SK-N-SH treated with all-trans-retinoic acid at 6 μM for 48 hours (cell line): ENCODE measurements around the gene BBS9.

Experiments
- ATAC-seq: fragments of 200-7000 bp; cut with Tn5 transposase; 3 replicates; pipeline ENCODE4 v1.9.1; 2020; ENCODE audit warnings: mild to moderate bottlenecking, moderate library complexity
- ARNTL ChIP-seq: fragments of 450-650 bp; formaldehyde crosslinking; IDR thresholded peaks from 2 replicates; pipeline ENCODE4 v1.5.0; 2020; ENCODE audit warnings: low read depth, mild to moderate bottlenecking, moderate library complexity, borderline replicate concordance
- BACH2 ChIP-seq: fragments of 250-450 bp; sonication (Bioruptor Pico); IDR thresholded peaks from 2 replicates; pipeline ENCODE4 v1.9.0; 2021; ENCODE audit warnings: mild to moderate bottlenecking, borderline replicate concordance
- ESRRG ChIP-seq: fragments of 250-450 bp; sonication (Bioruptor Pico); IDR thresholded peaks from 2 replicates; pipeline ENCODE4 v1.6.1; 2021; ENCODE audit warnings: mild to moderate bottlenecking
- GLIS3 ChIP-seq: fragments of 250-450 bp; sonication (Bioruptor Pico); IDR thresholded peaks from 2 replicates; pipeline ENCODE4 v1.5.0; 2020; ENCODE audit warnings: mild to moderate bottlenecking, moderate library complexity
- ISL1 ChIP-seq: fragments of 250-450 bp; sonication (Bioruptor Pico); IDR thresholded peaks from 2 replicates; pipeline ENCODE4 v2.1.2; 2022; ENCODE audit warnings: mild to moderate bottlenecking, moderate library complexity
- RARB ChIP-seq: fragments of 250-450 bp; sonication (Bioruptor Pico); IDR thresholded peaks from 2 replicates; pipeline ENCODE4 v1.8.0; 2021; ENCODE audit warnings: mild to moderate bottlenecking, moderate library complexity
- SNAI2 ChIP-seq: fragments of 250-450 bp; sonication (Bioruptor Pico); IDR thresholded peaks from 2 replicates; pipeline ENCODE4 v1.5.0; 2020; ENCODE audit warnings: mild to moderate bottlenecking, moderate library complexity
- TCF4 ChIP-seq: fragments of 250-450 bp; sonication (Bioruptor Pico); IDR thresholded peaks from 2 replicates; pipeline ENCODE4 v1.8.0; 2021; ENCODE audit warnings: mild to moderate bottlenecking, moderate library complexity, borderline replicate concordance
- TOX ChIP-seq: fragments of 250-450 bp; sonication (Bioruptor Pico); IDR thresholded peaks from 2 replicates; pipeline ENCODE4 v1.8.0; 2021; ENCODE audit warnings: mild to moderate bottlenecking, moderate library complexity, borderline replicate concordance
- TSHZ2 ChIP-seq: fragments of 250-450 bp; sonication (Bioruptor Pico); IDR thresholded peaks from 2 replicates; pipeline ENCODE4 v1.5.0; 2020; ENCODE audit warnings: mild to moderate bottlenecking, moderate library complexity
- ZC3H10 ChIP-seq: fragments of 250-450 bp; sonication (Bioruptor Pico); IDR thresholded peaks from 2 replicates; pipeline ENCODE4 v1.5.1; 2021; ENCODE audit warnings: mild to moderate bottlenecking, moderate library complexity
- ZFP3 ChIP-seq: fragments of 250-450 bp; sonication (Bioruptor Pico); IDR thresholded peaks from 2 replicates; pipeline ENCODE4 v1.5.0; 2020; ENCODE audit warnings: mild to moderate bottlenecking, moderate library complexity
- ZFP30 ChIP-seq: fragments of 450-650 bp; formaldehyde crosslinking; IDR thresholded peaks from 2 replicates; pipeline ENCODE4 v1.5.0; 2022; ENCODE audit warnings: mild to moderate bottlenecking, moderate library complexity
- ZNF565 ChIP-seq: fragments of 450-650 bp; formaldehyde crosslinking; conservative IDR thresholded peaks from 2 replicates; pipeline ENCODE4 v1.5.0; 2020; ENCODE audit warnings: low read depth, mild to moderate bottlenecking, moderate library complexity
- ZNF70 ChIP-seq: fragments of 450-650 bp; formaldehyde crosslinking; IDR thresholded peaks from 2 replicates; pipeline ENCODE4 v1.5.0; 2020; ENCODE audit warnings: mild to moderate bottlenecking, moderate library complexity
- ZNF8 ChIP-seq: fragments of 450-650 bp; formaldehyde crosslinking; IDR thresholded peaks from 2 replicates; pipeline ENCODE4 v1.5.0; 2020; ENCODE audit warnings: mild to moderate bottlenecking, moderate library complexity
- TF ChIP-seq, protein P1 (sequence below): fragments of 250-450 bp; sonication (Bioruptor Pico); IDR thresholded peaks from 2 replicates; pipeline ENCODE4 v1.5.1; 2021; ENCODE audit warnings: mild to moderate bottlenecking, moderate library complexity
- TF ChIP-seq, protein P2 (sequence below): fragments of 250-450 bp; sonication (Bioruptor Pico); IDR thresholded peaks from 2 replicates; pipeline ENCODE4 v1.8.0; 2021; ENCODE audit warnings: low read depth, mild to moderate bottlenecking, moderate library complexity, borderline replicate concordance

Gene BBS9

GRCh38 chr7:33597181-33597580 lies 467.8 kb downstream of the BBS9 start:
- TF ChIP-seq ESRRG (CRISPR knock-in tag) (no peak), ZNF565 (CRISPR knock-in tag) (no peak), TSHZ2 (CRISPR knock-in tag) (no peak), GLIS3 (CRISPR knock-in tag) (no peak), ISL1 (CRISPR knock-in tag) (no peak)
- ATAC-seq: no peak

- TF ChIP-seq ZFP3: no peak
- TF ChIP-seq RARB (CRISPR knock-in tag): no peak
- no peak for TF ChIP-seq TSHZ2 (CRISPR knock-in tag)
- no peak for TF ChIP-seq ZC3H10 (CRISPR knock-in tag)
- TF ChIP-seq, protein P1, sequence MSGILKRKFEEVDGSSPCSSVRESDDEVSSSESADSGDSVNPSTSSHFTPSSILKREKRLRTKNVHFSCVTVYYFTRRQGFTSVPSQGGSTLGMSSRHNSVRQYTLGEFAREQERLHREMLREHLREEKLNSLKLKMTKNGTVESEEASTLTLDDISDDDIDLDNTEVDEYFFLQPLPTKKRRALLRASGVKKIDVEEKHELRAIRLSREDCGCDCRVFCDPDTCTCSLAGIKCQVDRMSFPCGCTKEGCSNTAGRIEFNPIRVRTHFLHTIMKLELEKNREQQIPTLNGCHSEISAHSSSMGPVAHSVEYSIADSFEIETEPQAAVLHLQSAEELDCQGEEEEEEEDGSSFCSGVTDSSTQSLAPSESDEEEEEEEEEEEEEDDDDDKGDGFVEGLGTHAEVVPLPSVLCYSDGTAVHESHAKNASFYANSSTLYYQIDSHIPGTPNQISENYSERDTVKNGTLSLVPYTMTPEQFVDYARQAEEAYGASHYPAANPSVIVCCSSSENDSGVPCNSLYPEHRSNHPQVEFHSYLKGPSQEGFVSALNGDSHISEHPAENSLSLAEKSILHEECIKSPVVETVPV (CRISPR knock-in tag): no peak
- TF ChIP-seq ZNF8: no peak
- TF ChIP-seq GLIS3 (CRISPR knock-in tag): no peak
- TF ChIP-seq ARNTL (CRISPR knock-in tag): no peak
- TF ChIP-seq TCF4: no peak
- no peak for TF ChIP-seq SNAI2 (CRISPR knock-in tag)
- TF ChIP-seq, all 23 proteins: peak for 0
- ATAC-seq: no peak
Observed at GRCh38 chr7:33601101-33601500, 471.7 kb downstream of the BBS9 start.

GRCh38 chr7:33601884-33602283 lies 472.5 kb downstream of the BBS9 start:
- no peak for ATAC-seq
- TF ChIP-seq TSHZ2 (CRISPR knock-in tag) (no peak), ISL1 (CRISPR knock-in tag) (no peak), ZFP3 (no peak), ZFP30 (no peak), ZNF70 (CRISPR knock-in tag) (no peak), TOX (CRISPR knock-in tag) (no peak), ZC3H10 (CRISPR knock-in tag) (no peak), RARB (CRISPR knock-in tag) (no peak)

DNA sequence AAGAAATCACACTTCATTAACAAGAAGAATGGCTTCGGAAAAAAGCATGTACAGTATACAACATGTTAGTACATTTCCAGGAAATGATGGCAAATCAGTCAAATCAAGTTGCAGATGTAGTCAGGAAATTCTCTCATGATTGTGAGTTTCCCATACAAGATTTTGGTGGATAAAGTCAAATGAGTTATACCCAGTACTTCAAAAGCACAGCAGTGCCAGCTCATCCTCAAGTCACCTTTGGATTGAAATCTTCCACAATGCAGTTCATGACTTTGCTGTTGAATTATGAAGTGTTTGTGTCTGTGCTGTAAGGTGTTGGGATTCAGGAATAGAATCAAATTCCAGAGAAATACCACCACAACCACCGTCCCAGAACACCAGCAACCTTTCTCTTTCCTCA lies 474.7 kb downstream of the BBS9 start:
- no peak for ATAC-seq
- no peak for TF ChIP-seq BACH2 (CRISPR knock-in tag)
- no peak for TF ChIP-seq ZC3H10 (CRISPR knock-in tag)
- TF ChIP-seq, protein P2, sequence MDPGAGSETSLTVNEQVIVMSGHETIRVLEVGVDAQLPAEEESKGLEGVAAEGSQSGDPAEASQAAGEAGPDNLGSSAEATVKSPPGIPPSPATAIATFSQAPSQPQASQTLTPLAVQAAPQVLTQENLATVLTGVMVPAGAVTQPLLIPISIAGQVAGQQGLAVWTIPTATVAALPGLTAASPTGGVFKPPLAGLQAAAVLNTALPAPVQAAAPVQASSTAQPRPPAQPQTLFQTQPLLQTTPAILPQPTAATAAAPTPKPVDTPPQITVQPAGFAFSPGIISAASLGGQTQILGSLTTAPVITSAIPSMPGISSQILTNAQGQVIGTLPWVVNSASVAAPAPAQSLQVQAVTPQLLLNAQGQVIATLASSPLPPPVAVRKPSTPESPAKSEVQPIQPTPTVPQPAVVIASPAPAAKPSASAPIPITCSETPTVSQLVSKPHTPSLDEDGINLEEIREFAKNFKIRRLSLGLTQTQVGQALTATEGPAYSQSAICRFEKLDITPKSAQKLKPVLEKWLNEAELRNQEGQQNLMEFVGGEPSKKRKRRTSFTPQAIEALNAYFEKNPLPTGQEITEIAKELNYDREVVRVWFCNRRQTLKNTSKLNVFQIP (CRISPR knock-in tag): no peak
- no peak for TF ChIP-seq RARB (CRISPR knock-in tag)
- no peak for TF ChIP-seq SNAI2 (CRISPR knock-in tag)
- no peak for TF ChIP-seq ESRRG (CRISPR knock-in tag)
- TF ChIP-seq ARNTL (CRISPR knock-in tag): no peak
